ENCODE data around the gene SCFD2.

GRCh38 chr4:52843958-52844357, 521.9 kb downstream of the SCFD2 start:
- TF ChIP-seq ZNF384 (IDR thresholded peaks at IDR 0.05) (no peak), FOXM1 (IDR thresholded peaks at IDR 0.05; ENCODE audit: borderline replicate concordance) (no peak), PKNOX1 (IDR thresholded peaks at IDR 0.05) (no peak), ELF4 (IDR thresholded peaks at IDR 0.05) (no peak), SP1 (IDR thresholded peaks at IDR 0.05) (no peak), NFRKB (IDR thresholded peaks at IDR 0.05) (no peak), FOXA1 (IDR thresholded peaks at IDR 0.05) (no peak)
